Sigmoid colon (tissue), 4 donors: ENCODE results near the gene PLEKHG4B.

Source experiments
- POLR2AphosphoS5 ChIP-seq, 4 donors: sonication (generic); formaldehyde crosslinking; IDR thresholded peaks; one replicate each; pipeline ENCODE4 v1.6.1; 2017; ENCODE audit warnings: antibody characterized with exemption in 4 of 4
- TF ChIP-seq, protein P1 (sequence below), 4 experiments: fragments of 450-650 bp in 3 of 4; fragments of 200-600 bp in 1 of 4; IDR thresholded peaks; one replicate each; pipeline ENCODE4 v1.5.1; 2016 to 2019; ENCODE audit warnings: antibody characterized with exemption in 4 of 4, mild to moderate bottlenecking in 3 of 4, moderate library complexity in 2 of 4

DNA sequence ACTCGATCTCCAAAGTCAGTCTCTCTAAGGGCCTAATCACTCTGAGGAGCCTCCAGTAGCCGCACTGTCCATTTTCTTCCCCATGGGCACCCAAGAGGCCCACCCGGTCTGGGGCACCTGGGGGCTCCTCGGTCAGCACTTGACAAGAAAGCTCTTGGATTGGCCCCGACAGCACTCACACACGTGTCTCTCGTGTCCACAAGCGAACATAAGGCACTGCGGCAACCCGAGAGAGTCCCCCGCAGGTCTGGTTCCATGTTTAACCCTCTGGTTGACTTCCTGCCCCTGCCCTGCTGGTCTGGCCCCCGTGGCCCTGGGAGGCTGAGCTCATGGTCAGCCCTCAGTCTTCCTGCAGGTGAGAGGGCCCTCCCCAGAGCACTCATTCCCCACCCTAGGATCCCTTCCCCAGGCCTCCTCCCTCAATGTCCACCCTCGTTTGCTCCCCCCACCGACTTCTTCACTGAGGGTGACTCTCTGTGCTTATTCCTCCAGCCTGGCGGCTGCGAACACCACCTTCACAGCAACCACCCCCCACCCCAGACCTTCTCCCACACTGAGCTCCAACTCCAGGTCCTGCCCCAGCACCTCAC, 83.0 kb downstream of the PLEKHG4B start:
- TF ChIP-seq, protein P1, sequence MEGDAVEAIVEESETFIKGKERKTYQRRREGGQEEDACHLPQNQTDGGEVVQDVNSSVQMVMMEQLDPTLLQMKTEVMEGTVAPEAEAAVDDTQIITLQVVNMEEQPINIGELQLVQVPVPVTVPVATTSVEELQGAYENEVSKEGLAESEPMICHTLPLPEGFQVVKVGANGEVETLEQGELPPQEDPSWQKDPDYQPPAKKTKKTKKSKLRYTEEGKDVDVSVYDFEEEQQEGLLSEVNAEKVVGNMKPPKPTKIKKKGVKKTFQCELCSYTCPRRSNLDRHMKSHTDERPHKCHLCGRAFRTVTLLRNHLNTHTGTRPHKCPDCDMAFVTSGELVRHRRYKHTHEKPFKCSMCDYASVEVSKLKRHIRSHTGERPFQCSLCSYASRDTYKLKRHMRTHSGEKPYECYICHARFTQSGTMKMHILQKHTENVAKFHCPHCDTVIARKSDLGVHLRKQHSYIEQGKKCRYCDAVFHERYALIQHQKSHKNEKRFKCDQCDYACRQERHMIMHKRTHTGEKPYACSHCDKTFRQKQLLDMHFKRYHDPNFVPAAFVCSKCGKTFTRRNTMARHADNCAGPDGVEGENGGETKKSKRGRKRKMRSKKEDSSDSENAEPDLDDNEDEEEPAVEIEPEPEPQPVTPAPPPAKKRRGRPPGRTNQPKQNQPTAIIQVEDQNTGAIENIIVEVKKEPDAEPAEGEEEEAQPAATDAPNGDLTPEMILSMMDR (IDR thresholded peaks at IDR 0.05) = no peak
- TF ChIP-seq POLR2AphosphoS5 (IDR thresholded peaks at IDR 0.05) = no peak
